ENCODE measurements around the gene PCDH19.

PCDH19 gene

DNA sequence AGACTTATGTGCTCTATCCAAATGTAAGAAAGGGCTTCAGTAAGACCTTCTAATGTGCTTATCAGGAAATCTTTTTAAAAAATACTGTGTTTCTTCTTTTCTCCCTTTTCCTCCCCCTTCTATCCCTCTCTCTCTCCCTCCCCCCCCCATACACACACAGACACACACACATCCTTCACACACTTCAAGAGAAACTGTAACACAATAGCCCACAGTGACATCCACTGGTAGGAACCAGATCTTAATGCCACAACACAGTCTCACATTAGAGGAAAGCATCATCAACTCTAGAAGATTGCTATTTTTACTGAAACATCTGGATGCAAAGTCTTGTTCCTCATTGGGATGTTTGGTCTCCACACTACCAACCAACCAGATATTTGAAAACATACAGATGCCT, 4.6 kb downstream of the PCDH19 start:
- no peak for DNase-seq

DNA sequence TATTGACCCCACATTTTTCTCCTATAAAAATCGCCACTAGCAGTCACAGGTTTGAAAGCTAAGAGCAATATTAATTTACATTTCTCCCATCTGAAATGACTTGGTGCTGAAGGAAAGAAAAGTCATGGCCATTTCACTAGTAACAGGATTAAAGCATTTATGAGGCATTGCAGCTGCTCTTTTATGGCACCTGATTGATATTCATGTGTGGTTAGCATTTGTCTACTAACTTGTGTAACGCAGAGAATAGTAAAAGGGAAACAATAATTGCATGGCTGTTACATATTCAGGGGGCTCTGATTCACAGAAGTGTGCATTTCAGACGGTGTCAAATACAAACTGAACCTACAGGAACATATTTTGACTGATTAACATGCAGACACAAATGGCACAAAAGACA, 5.2 kb downstream of the PCDH19 start:
- no peak for DNase-seq

DNA sequence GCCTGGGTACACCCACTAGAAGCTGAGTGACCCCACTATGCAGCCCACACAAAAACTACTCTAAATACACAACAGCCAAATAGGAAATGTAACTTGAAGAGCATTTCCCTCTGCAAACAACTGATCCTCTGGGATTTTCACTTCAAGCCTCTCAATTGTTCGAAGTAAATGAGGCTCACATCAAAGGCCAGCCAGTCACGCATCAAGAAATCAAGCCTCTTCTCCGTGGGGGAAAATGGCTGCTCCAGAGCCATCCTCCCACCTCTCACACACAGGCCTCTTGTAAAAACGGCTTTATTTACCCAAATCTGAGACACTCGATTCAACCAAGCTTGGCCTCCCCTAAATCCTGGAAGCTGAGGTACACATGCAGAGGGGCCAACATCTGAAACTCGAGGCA, 14.3 kb downstream of the PCDH19 start:
- DNase-seq, result no peak

DNA sequence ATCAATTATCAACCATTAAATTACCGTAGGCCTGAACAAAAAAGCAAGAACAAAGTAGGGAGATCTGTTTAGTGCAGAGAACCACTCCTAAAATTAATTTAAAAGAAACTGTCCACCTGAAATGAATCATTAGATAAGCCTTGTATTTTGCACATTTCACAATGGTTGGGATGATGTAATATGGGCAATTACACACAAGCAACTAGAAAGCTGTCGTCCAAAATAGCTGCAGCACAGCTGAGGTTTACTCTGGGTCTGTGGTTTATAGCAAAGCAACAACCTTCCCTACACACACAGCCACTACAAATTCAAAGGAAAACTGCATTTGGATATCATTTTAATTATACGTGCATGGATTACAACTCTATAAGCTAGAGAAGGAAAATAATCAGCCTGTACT, 28.5 kb downstream of the PCDH19 start:
- no peak for DNase-seq

DNA sequence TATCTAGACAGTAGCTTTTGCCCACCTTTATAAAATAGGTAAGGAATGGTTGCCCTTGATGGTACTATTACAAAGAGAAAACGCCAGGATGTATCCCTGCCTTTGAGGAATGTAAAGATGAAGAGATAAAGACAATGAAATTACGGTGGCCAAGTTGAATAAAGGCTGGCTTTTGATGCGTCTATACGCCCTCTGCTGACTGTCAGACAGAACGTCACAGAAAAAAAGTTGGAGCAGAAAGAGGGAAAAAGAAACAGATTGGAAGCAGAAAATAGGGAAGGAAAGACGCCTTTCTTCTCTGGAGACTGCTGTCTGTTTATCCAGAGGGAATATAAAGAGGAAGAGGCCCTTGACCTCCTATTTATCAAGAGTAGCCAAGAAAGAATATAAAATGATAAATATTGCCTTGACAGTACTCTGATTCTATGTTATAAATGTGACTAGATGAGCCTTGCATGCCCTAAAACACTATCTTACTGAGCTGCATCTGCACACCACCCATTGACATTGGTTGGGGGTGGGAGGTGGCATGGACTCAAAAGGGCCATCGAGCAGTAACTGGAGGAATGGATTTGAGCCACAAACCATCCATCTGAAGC, 30.6 kb downstream of the PCDH19 start:
- peak; percentile 4 for DNase-seq

DNA sequence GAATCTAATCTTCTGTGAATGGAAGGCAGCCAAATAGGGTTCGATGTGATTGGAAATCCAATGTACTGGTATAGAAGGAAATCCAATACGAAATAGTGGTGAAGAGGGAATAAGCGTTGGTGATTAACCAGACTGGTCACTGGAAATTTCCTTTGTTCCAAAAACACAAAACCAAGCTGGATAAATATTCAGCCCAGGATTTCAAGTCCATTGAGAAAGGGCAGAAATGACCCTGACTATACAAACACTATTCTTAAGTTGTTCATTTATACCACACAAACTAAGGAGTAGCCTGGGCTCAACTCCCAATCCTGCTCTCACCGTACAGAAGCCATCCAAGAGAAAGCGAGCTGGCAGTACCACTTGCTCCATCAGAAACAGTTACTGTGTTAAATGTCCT, 32.2 kb downstream of the PCDH19 start:
- no peak for DNase-seq

DNA sequence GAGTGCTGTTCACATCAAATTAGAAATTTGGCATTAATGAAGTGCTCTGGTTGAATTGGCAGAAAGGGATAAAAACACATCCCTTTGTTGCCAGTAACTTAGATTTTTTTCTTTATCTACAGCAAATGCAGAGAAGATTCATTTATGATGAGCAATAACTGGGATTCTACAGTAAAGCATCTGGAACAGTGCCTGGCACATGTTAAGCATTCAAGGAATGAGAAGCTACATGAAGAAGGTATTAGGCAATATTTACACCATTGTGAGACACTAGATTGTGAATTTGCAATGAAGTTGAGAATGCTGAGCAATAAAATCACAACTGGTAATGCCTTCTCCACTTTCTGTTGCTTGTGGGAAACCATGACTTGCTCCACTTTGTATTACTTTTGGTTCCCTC, 33.5 kb downstream of the PCDH19 start:
- no peak for DNase-seq

DNA sequence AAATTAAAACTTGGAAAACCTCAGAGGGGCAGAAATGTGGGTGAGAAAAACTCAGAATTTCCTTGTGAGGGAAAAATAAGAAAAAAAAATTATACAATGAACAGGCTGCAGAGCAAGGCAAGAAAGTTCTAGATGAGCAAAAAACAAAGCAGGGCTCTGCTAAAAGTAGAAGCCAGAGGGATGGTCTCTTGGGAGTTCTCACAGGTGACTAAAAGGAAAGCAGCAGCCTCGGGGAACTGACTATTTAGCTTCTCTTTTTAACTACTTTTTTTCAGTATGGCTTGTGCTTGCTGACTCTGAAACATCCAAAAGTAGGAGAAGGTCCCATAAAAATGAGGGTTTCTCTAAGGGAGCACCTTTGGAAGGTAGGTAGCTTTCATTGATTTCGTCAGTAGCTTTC, 36.4 kb downstream of the PCDH19 start:
- no peak for DNase-seq

DNA sequence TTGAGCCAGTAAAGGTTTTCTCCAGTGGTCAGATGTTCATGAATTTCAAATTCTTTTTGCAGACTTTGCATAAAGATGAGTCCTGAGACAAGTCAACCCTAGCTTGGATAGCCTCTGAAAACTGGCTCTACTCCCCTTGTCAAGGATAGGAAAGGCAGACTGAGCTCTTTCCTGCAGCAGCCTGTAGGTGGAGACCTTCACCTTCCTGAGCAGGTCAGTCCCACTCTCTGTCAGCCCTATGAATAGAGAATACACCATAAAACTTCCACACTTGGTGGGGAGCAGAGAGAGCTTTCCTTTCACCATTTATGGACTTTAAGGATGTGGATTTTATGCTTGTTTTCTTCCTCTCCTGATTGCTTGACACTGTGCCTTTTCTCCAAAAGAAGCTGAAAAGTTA, 41.9 kb downstream of the PCDH19 start:
- DNase-seq, result no peak

DNA sequence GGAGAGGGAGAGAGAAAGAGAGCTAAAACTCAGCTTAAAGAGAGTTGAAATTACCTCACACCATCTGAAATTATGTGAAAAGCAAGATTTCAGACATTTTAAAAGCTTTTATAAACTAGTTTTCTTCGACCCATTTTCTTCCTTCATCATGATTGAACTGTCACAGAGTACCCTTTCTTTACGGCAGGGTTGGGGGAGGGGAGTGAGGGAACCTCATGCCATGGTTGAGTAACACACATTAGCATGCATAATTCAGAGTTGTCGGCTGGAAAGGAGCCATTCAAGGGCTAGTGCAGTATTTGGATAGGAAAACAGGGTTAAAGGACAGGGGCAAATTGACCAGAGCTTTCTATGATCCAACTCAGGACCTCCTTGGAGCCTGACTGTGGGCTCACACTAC, 46.2 kb downstream of the PCDH19 start:
- no peak for DNase-seq

DNA sequence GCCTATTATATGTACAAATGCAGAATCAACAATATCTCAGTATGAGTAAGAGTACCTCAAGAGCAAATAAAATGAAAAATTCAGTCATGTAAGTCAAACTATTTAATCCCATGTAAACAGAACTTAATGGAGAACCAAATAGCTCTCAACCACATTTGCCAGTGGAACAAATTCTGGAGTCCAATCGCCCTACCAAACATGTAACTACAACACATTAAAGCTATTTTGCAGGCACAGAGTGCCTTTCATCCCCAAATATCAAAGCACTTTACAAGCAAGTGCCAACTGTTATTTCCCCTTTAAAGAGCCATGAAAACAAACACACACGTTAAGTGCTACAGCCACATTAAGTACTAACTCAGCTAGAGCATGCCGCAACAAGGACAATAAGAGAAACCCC, 51.3 kb downstream of the PCDH19 start:
- DNase-seq, result no peak

DNA sequence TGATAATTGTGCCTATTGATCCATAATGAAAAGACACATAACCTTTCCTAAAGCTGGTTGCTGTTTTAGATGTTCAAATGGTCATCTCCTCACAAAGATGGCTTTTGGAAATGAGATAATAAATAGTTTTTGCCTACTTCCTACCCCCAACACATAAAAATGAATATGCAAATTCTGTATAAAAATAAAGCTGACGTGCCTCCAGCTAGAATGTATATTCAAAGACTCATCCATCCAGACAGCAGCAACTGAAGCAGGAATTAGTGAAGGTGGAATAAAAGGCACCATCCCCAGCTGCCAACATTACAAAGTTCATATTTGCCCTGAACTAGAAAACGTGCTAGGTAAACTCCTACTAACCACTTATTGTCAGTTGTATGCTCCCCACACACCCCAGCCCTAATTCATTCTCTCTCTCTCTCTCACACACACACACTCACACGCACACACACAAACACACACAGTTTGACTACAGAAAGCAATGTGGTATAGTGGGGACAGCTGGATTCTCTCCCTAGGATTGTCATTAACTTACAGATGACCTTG, 53.6 kb downstream of the PCDH19 start:
- DNase-seq, result no peak

DNA sequence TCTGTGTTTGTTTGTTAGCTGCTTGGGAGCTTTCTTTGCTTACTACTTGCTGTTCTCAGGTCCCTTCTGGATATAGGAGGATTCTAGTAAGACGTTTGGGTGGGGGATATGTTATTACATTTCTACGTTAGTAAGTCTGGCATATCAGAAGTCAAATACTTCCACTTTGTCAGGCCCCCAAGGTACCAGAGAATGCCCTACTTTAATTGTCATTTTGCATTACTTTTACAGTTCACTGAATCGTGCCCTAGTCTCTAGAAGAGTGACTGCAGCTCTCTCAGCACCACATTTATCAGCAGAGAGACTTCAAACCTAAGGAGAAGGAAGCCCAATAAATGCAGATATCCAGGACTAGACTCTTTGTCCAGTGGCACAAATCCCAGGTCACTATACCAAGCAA, 54.4 kb downstream of the PCDH19 start:
- DNase-seq, result no peak

DNA sequence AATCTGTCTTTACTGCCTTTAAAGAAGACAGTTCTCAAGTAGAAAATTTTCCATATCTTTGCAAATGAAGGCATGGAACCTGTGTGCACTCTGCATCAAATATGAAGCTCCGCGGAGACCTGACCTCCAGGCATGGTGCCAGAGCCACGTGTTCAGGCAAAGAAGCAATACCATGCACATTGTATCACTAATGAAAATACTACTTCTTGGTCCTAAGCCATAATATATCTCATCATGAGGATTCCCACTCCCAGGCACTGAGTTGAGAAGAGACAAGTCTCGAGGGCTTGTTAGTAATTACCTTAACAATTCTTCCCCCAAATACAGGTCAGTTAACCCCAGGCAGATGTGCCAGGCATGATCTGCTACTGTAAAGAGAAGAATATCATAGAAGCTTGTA, 56.7 kb downstream of the PCDH19 start:
- DNase-seq, result no peak

DNA sequence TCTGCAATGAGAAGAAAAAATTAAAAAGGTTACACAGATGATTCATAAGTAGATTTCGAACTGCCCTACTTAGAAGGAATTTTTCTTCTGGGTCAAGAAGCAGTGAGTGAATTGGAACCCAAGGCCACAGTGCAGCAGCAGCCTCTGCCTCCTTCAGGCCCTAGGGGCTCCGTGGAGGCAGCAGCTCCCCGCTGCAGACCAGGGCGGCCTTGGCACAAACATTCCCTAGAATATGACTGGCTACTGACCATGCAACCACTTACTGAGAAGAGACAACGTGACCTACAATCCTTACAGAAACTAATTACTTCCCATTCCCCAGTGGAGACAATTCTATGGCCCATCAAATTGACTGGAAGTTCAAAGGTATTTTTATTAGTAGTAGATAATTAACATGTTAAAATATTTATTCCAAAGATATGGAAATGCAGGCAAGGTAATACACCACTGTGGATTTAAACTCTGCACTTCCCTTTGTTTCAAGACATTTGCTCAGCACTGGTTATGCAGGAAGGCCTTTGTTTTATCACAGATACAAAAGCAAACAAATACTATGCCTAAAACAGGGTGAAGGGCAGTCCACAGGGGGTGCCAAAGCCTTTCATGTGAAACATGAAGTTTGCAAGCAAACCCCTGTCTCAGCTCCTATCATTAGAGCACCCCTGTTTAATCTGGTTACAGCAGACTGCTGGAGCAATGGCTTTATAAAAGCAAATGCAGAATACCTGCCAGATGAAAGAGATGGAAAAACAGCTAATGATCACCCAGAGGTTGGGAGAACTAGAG, 59.2 kb downstream of the PCDH19 start:
- DNase-seq, result no peak

DNA sequence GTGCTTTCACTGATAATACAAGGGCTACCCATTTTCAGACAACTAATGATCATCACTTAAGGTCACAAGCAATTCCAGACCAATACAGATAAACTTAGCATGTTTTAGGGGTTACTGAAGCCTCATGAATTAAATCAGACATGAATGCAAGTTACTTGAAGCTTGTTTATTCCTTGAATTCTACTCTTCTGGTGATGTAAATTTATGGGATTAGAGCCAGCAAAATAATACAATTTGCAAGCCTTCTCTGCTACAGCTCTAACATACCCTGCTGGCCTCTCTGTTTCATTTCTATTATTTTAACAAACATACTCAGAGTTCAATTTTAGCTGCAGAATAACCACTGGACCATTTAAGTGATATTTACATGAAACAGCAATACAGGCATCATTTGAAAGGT, 60.7 kb downstream of the PCDH19 start:
- DNase-seq, result no peak

DNA sequence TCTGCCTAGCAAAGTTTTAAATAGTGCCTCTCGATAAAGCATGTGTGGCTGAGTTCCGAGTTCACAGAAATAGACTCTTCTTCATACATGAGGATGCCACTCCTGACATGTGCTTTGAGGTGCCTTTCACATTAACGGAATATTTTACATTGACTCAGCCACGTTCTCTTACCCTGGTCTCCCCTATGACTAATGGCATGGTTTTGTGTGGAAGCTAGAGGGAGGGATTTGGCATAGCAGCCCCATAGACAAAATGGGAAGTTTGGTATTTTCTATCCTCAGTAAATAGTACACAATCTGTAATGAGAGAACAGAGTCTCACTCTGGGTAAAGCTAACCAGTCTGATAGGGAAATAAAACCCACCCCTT, 68.9 kb downstream of the PCDH19 start:
- DNase-seq, result no peak

DNA sequence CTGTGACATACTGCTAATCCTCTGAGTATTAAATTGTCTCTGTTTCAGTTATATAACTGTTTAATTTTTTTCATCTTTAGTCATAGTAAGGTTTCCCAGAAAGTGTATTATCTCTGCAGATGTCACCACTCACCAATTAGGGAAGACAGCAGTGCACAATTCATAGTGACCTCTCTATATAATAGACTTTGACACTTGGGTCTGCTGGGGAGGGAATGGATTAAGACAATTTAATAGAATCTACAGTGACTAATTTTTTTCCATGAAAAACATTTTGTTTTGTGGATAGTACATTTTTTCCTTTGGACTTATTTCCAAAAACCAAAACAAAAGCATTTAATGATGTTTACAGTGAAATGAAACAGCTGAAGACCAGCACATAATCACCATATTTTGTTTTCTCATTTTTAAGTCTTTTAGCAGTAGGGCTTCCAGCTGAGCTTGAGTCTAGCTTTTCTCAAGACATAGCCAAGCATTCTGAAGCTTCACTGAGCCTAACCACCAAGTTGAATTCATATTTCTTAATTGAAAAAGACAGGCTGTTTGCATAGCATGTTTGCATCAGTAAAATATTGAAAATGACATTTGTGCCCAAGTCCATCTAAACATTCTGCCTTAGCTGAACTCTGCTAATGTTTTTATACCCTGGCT, 69.5 kb downstream of the PCDH19 start:
- DNase-seq, result no peak

DNA sequence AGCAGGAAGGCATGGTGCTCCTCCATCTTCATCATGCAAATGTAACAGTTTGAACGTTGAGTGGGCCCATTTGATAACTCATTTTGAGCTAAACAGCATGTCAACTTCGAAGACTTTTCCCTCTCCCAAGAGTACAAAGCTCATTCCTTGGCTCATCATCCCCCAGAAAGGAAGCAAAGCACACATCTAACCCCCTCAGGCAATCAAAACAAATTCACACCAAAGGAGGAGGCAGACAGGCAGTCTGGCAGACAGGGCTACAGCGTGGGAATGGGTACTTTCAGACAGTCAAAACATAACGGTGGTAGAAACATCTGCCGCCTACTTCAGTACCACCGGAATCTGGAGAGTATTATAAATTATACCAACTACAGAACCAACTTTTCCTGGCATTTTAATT, 81.7 kb downstream of the PCDH19 start:
- no peak for DNase-seq

DNA sequence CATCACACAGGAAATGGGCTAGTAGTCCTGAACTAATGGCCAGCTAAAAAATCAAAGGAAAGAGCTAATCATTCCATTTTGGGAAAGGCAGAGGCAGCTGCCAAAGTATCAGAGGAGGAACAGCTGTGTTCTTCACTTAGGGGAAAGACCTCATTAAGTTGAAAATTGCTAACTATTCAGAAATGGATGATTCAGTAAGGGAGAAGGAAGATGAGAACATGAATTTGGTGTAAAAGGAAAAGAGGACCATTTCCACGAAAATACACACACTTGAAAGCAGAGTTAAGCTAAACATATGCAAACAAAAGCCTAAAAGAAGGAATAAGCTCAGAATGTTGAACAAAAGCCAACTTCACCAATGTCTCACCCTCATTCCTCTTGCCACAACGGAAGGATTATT, 90.4 kb downstream of the PCDH19 start:
- DNase-seq, result no peak

DNA sequence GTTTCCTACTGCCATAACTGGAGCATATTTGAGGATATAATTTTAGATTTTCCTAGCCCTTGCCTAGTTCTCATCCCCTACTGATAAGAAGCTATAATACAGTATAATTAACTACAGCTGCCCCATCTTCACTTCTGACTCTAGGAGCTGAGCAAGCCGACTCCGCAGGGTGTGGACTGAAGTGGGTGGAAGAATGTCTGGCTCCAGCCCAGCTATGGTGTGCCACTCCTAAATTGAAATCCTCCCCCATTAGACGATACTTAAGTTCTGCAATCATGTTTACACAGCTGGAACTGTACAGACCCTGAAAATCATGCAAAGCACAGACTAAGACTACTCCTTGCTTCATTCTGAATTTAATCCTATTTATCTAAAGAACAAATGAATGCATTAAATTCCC, 93.1 kb downstream of the PCDH19 start:
- DNase-seq, result no peak

DNA sequence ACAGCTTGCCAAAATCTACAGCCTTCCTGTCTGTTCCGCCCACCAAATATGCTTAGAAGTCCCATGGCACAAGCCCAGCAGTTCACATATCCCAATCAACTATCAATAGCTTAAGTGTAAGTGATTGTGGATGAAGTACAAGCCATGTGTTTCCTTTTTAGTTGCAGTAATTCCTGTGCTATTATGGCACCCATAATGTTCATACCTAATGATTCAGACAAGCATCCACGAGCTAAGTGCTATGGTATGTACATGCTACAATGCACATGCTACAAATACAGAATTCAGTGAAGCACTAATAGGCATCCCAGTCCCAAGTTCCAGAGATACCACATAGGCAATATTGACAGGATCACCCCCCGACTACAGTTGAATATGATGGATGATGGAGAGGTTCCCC, 94.5 kb downstream of the PCDH19 start:
- no peak for DNase-seq

DNA sequence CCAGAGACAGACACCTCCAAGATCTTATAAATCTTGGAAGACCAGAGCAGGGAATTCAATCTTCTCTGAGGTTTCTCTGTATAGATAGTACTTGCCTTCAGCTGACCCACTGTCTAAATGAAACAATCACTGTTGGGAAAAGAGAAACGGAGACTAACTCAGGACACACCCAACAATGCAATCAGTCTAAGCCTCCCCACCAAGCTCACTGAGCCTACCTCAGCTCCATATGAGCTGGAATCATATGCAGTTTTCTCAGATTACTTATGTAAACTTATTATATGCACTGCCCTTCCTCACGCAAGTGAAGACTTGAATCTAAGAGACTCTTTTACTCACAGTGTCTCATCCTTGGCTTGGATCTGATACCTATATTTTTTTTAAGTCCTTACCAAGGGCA, 110.5 kb downstream of the PCDH19 start:
- no peak for DNase-seq

DNA sequence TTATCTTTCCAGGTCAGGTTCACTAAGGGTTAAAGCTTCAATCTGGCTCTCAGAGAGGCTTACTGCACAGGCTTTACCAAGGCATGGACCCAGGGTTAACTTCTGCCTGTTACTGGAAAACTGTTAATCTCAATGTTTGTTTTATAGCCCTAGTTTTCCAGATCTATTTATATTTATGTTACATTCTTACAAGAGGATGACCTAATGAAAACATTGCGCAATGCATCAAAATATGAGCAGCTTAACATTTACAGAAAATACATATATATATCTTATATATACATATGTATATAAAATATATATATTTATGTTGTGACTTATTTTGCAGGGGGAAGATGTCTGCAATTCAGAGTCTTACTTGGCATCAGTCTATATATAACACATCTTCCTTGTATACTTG, 112.3 kb downstream of the PCDH19 start:
- DNase-seq, result no peak
